H1 (cell line): ENCODE measurements around the gene PLEKHM1. TPM values are rescaled to one million over a fixed set of nuclear protein-coding genes. Genes with fewer than 3 reads are reported as not detected.

ENCODE experiments used
- CTCF ChIA-PET: fragments of 300-600 bp; sonication (Branson Sonifier 250); formaldehyde crosslinking; loops from one replicate; lab custom pipeline; 2021; ENCODE audit not compliant: partially characterized antibody; lab: Charles Lee
- POLR2A ChIA-PET: fragments of 300-600 bp; sonication (Branson Sonifier 250); formaldehyde crosslinking; loops from one replicate; lab custom pipeline; 2021; ENCODE audit warnings: inconsistent platforms; ENCODE audit not compliant: partially characterized antibody; lab: Charles Lee
- DNase-seq, 2 experiments: peaks; one replicate each; pipeline versions ENCODE4 v3.0.0 to v3.0.0-alpha.2; 2010 to 2022; ENCODE audit warnings: low spot score in 2 of 2, low read depth in 1 of 2, mixed read lengths in 1 of 2
- FAIRE-seq: peaks from 2 replicates; lab custom pipeline; 2011; peaks lifted over from hg19 to GRCh38; lab: Jason Lieb, UNC
- H2AFZ ChIP-seq: 2 replicates; pipeline ENCODE4 v1.8.1; 2012; ENCODE audit warnings: low read length, inconsistent platforms
- H2AK5ac ChIP-seq: 2 replicates; pipeline ENCODE4 v1.6.1; 2013; ENCODE audit warnings: low read depth, low read length
- H2BK120ac ChIP-seq: replicated peaks from 2 replicates; pipeline ENCODE3; 2013; ENCODE audit warnings: low read depth, low read length, inconsistent platforms
- H2BK12ac ChIP-seq: 2 replicates; pipeline ENCODE4 v1.6.1; 2013; ENCODE audit warnings: low read depth, low read length
- H2BK15ac ChIP-seq: 2 replicates; pipeline ENCODE4 v1.6.1; 2013; ENCODE audit warnings: low read length
- H2BK20ac ChIP-seq: 2 replicates; pipeline ENCODE4 v1.6.1; 2013; ENCODE audit warnings: low read length
- H2BK5ac ChIP-seq: 2 replicates; pipeline ENCODE4 v1.6.1; 2013; ENCODE audit warnings: low read depth, low read length
- H3K14ac ChIP-seq: 2 replicates; pipeline ENCODE4 v1.6.1; 2013; ENCODE audit warnings: inconsistent platforms; ENCODE audit not compliant: insufficient read length
- H3K18ac ChIP-seq: 2 replicates; pipeline ENCODE4 v1.6.1; 2013; ENCODE audit warnings: low read length; ENCODE audit errors: extremely low read depth
- H3K23ac ChIP-seq: 2 replicates; pipeline ENCODE4 v1.6.1; 2013; ENCODE audit warnings: inconsistent platforms; ENCODE audit not compliant: insufficient read length
- H3K23me2 ChIP-seq: 2 replicates; pipeline ENCODE4 v1.6.1; 2013; ENCODE audit warnings: low read depth, low read length
- H3K27ac ChIP-seq: 2 replicates; pipeline ENCODE4 v1.6.1; 2011; ENCODE audit warnings: low read depth, low read length, inconsistent platforms
- H3K27me3 ChIP-seq, 4 experiments: replicated peaks in 1 of 4; 1 replicate in 1 of 4; 2 replicates in 3 of 4; pipeline versions ENCODE4 v1.6.1 to v1.8.1; 2011 to 2013; ENCODE audit warnings: low read length in 3 of 4, mild to moderate bottlenecking in 3 of 4, inconsistent platforms in 2 of 4, mixed read lengths in 2 of 4, moderate library complexity in 1 of 4; ENCODE audit not compliant: control insufficient read depth in 3 of 4, insufficient read depth in 3 of 4; ENCODE audit errors: extremely low read depth in 1 of 4
- H3K36me3 ChIP-seq, 4 experiments: 2 replicates each; pipeline versions ENCODE4 v1.6.1 to v1.8.1; 2011 to 2013; ENCODE audit warnings: mild to moderate bottlenecking in 4 of 4, low read length in 3 of 4, moderate library complexity in 2 of 4, control low read depth in 1 of 4, inconsistent platforms in 1 of 4; ENCODE audit not compliant: insufficient read depth in 4 of 4, control insufficient read depth in 2 of 4
- H3K4ac ChIP-seq: replicated peaks from 2 replicates; pipeline ENCODE3; 2013; ENCODE audit warnings: low read length, low read depth, mixed read lengths, inconsistent platforms; ENCODE audit not compliant: insufficient read length
- H3K4me1 ChIP-seq, 4 experiments: replicated peaks in 1 of 4; 1 replicate in 1 of 4; 2 replicates in 3 of 4; pipeline versions ENCODE4 v1.6.1 to v1.8.1; 2011 to 2013; ENCODE audit warnings: low read length in 3 of 4, inconsistent platforms in 2 of 4, mixed read lengths in 1 of 4; ENCODE audit not compliant: insufficient read depth in 4 of 4, control insufficient read depth in 3 of 4
- H3K4me2 ChIP-seq, 2 experiments: 2 replicates each; pipeline versions ENCODE4 v1.6.1 to v1.8.1; 2011 to 2013; ENCODE audit warnings: low read depth in 2 of 2, low read length in 2 of 2, control low read depth in 1 of 2, inconsistent platforms in 1 of 2, mild to moderate bottlenecking in 1 of 2; ENCODE audit not compliant: insufficient read depth in 1 of 2
- H3K4me3 ChIP-seq, 4 experiments: fragments of 200-600, 300-600 bp in 1 of 4; sonication (generic), shearing (Covaris generic), sonication (Bioruptor Twin) in 1 of 4; 2 replicates each; pipeline versions ENCODE4 v1.5.1 to v1.8.1; 2011 to 2016; ENCODE audit warnings: low read length in 4 of 4, low read depth in 3 of 4, control low read depth in 2 of 4, inconsistent platforms in 2 of 4, mild to moderate bottlenecking in 2 of 4, mixed read lengths in 1 of 4, moderate library complexity in 1 of 4; ENCODE audit not compliant: insufficient read depth in 2 of 4; ENCODE audit errors: extremely low read depth in 1 of 4
- H3K56ac ChIP-seq: replicated peaks from 2 replicates; pipeline ENCODE3; 2013; ENCODE audit warnings: low read depth, mild to moderate bottlenecking, mixed read lengths, low read length, inconsistent platforms; ENCODE audit not compliant: insufficient read length
- H3K79me1 ChIP-seq: 2 replicates; pipeline ENCODE4 v1.6.1; 2013; ENCODE audit warnings: low read depth, low read length, control low read depth
- H3K79me2 ChIP-seq, 2 experiments: 2 replicates each; pipeline versions ENCODE4 v1.6.1 to v1.8.1; 2012 to 2013; ENCODE audit warnings: low read length in 2 of 2, mild to moderate bottlenecking in 2 of 2, inconsistent platforms in 1 of 2; ENCODE audit not compliant: insufficient read depth in 2 of 2, control insufficient read depth in 1 of 2
- H3K9ac ChIP-seq, 4 experiments: replicated peaks in 1 of 4; 1 replicate in 1 of 4; 2 replicates in 3 of 4; pipeline versions ENCODE4 v1.6.1 to v1.8.1; 2011 to 2013; ENCODE audit warnings: low read depth in 3 of 4, low read length in 3 of 4, control low read depth in 2 of 4, mild to moderate bottlenecking in 2 of 4, moderate library complexity in 2 of 4, inconsistent platforms in 1 of 4; ENCODE audit errors: extremely low read depth in 1 of 4
- H3K9me3 ChIP-seq, 2 experiments: 2 replicates each; pipeline versions ENCODE4 v1.6.1 to v1.8.1; 2012 to 2013; ENCODE audit warnings: mild to moderate bottlenecking in 2 of 2, moderate library complexity in 2 of 2, control low read depth in 1 of 2, inconsistent platforms in 1 of 2, low read depth in 1 of 2, low read length in 1 of 2, mixed read lengths in 1 of 2; ENCODE audit not compliant: insufficient read depth in 2 of 2
- H4K20me1 ChIP-seq, 2 experiments: replicated peaks in 1 of 2; 2 replicates each; pipeline versions ENCODE3 to v1.8.1; 2011 to 2013; ENCODE audit warnings: inconsistent platforms in 2 of 2, low read length in 2 of 2, mild to moderate bottlenecking in 1 of 2; ENCODE audit not compliant: insufficient read depth in 2 of 2, control insufficient read depth in 1 of 2
- H4K5ac ChIP-seq: 2 replicates; pipeline ENCODE4 v1.6.1; 2013; ENCODE audit warnings: low read length, low read depth, mixed read lengths, inconsistent platforms; ENCODE audit not compliant: insufficient read length
- H4K8ac ChIP-seq: 2 replicates; pipeline ENCODE4 v1.8.0; 2013; ENCODE audit warnings: mild to moderate bottlenecking, moderate library complexity, low read length, inconsistent platforms; ENCODE audit not compliant: insufficient read depth; ENCODE audit errors: extremely low read depth
- H4K91ac ChIP-seq: replicated peaks from 2 replicates; pipeline ENCODE3; 2013; ENCODE audit warnings: low read length, mixed read lengths, inconsistent platforms; ENCODE audit not compliant: insufficient read length
- ASH2L ChIP-seq: fragments of 200-600, 300-600 bp; sonication (generic); IDR thresholded peaks from one replicate; pipeline ENCODE4 v1.7.1; 2017; ENCODE audit warnings: low read length
- CBX5 ChIP-seq: fragments of 300-800, 300-1000 bp; sonication (generic); IDR thresholded peaks from 2 replicates; pipeline ENCODE4 v1.7.1; 2016; ENCODE audit warnings: antibody characterized with exemption, low read length, low read depth
- EZH2 ChIP-seq: fragments of 200-600 bp; sonication (generic); IDR thresholded peaks from 2 replicates; pipeline ENCODE4 v1.7.1; 2012; ENCODE audit warnings: low read depth, mild to moderate bottlenecking, moderate library complexity, low read length, inconsistent platforms; ENCODE audit not compliant: severe bottlenecking
- POLR2A ChIP-seq, 2 experiments: IDR thresholded peaks; 1 replicate in 1 of 2; 2 replicates in 1 of 2; pipeline ENCODE4 v1.6.1; 2011; ENCODE audit warnings: low read depth in 2 of 2, low read length in 2 of 2, mild to moderate bottlenecking in 2 of 2; ENCODE audit errors: control extremely low read depth in 1 of 2
- RBBP5 ChIP-seq: IDR thresholded peaks from 2 replicates; pipeline ENCODE4 v1.7.1; 2012; ENCODE audit warnings: low read depth, mild to moderate bottlenecking, inconsistent platforms, low read length, moderate library complexity, borderline replicate concordance
- SIRT6 ChIP-seq: IDR thresholded peaks from one replicate; pipeline ENCODE4 v1.7.1; 2012; ENCODE audit warnings: low read length, inconsistent platforms
- SRF ChIP-seq: IDR thresholded peaks from 2 replicates; pipeline ENCODE4 v1.6.1; 2011; ENCODE audit warnings: mild to moderate bottlenecking, low read depth, low read length, moderate library complexity
- SUZ12 ChIP-seq: fragments of 200-600 bp; sonication (generic); IDR thresholded peaks from 2 replicates; pipeline ENCODE4 v1.6.1; 2012; ENCODE audit warnings: mild to moderate bottlenecking, inconsistent platforms, low read length, moderate library complexity, mixed read lengths
- WGBS, 2 experiments: shearing (Covaris generic) in 1 of 2; methylation state at CpG; one replicate each; pipeline versions ENCODE4 v1.1.6 to v1.1.7; 2013 to 2015; ENCODE audit warnings: low lambda C conversion rate in 2 of 2, mixed read lengths in 2 of 2, inconsistent platforms in 1 of 2, low coverage in 1 of 2, missing lambda C conversion rate in 1 of 2; ENCODE audit not compliant: insufficient replicate concordance in 2 of 2, insufficient coverage in 1 of 2, insufficient read length in 1 of 2; ENCODE audit errors: extremely low coverage in 1 of 2, missing lambda C conversion rate in 1 of 2; 5-methylcytosine and 5-hydroxymethylcytosine counted together
- polyA plus RNA-seq, 7 experiments: library from polyadenylated mRNA; depleted of rRNA in 3 of 7; stranded (reverse) in 5 of 7; unstranded in 2 of 7; fragments of >200 nt in 5 of 7; fragments of 200-250 nt in 2 of 7; gene quantifications; 1 replicate in 5 of 7; 2 replicates in 1 of 7; 4 replicates in 1 of 7; pipeline versions ENCODE4 v1.2.1 to v1.2.3, GENCODE V29; 2011 to 2013; ENCODE audit warnings: missing spikeins in 2 of 7, mixed read lengths in 2 of 7
- total RNA-seq: library from RNA; stranded (reverse); fragmentation: NEBNext Ultra II Directional; extraction: Animal tissue kit (Norgen Biotek cat#: 25700); gene quantifications from 2 replicates; pipeline ENCODE4 v1.2.1, GENCODE V29; 2021
- TF ChIP-seq, protein P1 (sequence below), 3 experiments: IDR thresholded peaks; 1 replicate in 2 of 3; 2 replicates in 1 of 3; pipeline versions ENCODE4 v1.5.1 to v1.6.1; 2011; ENCODE audit warnings: low read length in 3 of 3, mild to moderate bottlenecking in 3 of 3, inconsistent platforms in 2 of 3, low read depth in 1 of 3, moderate library complexity in 1 of 3; ENCODE audit not compliant: insufficient read depth in 1 of 3; ENCODE audit errors: control extremely low read depth in 1 of 3

PLEKHM1 gene
- total and polyA plus RNA-seq, 2 of the 8 experiments (the other 6 are each of a cell fraction or from before 2014, with no cell fraction given), result 7.6 to 17.9 TPM

DNA sequence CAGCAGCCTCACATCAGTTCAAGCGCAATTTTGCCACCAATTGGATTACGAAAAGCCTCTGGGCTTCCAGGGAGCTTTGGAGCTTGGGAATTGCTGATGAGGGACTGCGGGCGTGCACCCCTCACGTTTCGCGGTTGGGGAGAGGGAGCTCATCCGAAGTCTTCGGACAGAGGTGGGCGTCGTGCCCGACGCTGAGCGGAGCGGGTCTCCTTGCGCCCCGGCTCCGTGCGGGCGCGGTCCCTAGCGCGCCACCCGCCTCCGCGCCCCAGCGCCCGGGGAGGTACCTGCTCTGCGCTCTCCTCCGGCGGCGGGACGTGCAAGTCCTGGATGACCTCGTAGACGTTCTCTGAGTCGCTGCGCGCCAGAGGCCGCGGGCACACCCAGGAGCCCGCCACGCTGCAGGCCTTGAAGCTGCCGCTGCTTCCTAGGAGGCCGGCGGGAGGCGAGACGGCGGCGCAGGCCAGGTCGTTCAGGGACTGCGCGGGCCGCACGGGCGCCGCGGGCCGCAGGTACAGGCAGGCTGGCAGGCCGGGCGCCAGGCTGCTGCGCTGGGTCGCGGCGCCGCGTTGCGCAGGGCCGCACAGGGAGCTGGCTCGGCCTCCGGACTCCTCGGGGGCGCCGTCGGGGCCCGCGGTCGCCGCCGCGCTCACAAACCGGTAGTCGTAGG is 61.0 kb downstream of the PLEKHM1 start:
- H3K4ac ChIP-seq, result no peak overlapping the region
- FAIRE-seq (no peak), DNase-seq (peak in 1 of 2 experiments; percentile 77)
- H3K4me3 ChIP-seq, result peak overlapping the region; percentile 22 to 65 (median 32)
- H2BK20ac ChIP-seq, result no peak overlapping the region
- H2AK5ac ChIP-seq, result no peak overlapping the region
- H3K18ac ChIP-seq, result peak overlapping the region; percentile 78
- no peak overlapping the region for H3K27ac ChIP-seq
- H3K9ac ChIP-seq, result no peak overlapping the region
- H3K36me3 ChIP-seq, result peaks cover 0 to 4% (median 0%) of the 10 kb centered on the region in 4 experiments; a peak in 1 of 8 replicates
- H3K23ac ChIP-seq, result no peak overlapping the region
- peaks cover 6 to 29% (median 17%) of the 10 kb centered on the region in 4 experiments for H3K4me1 ChIP-seq
- no peak overlapping the region for H2BK15ac ChIP-seq
- no peaks in the 10 kb centered on the region for H3K9me3 ChIP-seq
- H2BK12ac ChIP-seq, result peak overlapping the region; percentile 60; the same call in 1 of the 2 replicates
- H4K91ac ChIP-seq, result no peak overlapping the region
- H3K56ac ChIP-seq, result no peak overlapping the region
- H4K8ac ChIP-seq, result no peak overlapping the region
- no peak overlapping the region for H4K5ac ChIP-seq
- no peak overlapping the region for H3K14ac ChIP-seq
- H3K79me2 ChIP-seq, result no peaks in the 10 kb centered on the region
- H2BK5ac ChIP-seq, result no peak overlapping the region
- POLR2A ChIA-PET, result interaction anchor here (1.0 to 1.9 kb wide), 9 partner anchors 11 to 211 kb away, joined by 3 to 6 read pairs (median 3); partner anchors contain the start of gene MAP3K14
- H3K4me2 ChIP-seq, result peak overlapping the region; percentile 77 to 90
- H2AFZ ChIP-seq, result no peak overlapping the region
- no peaks in the 10 kb centered on the region for H3K79me1 ChIP-seq
- peaks cover 21 to 51% (median 44%) of the 10 kb centered on the region in 4 experiments for H3K27me3 ChIP-seq
- 2% methylated on average over 81 of the region's 82 CpGs; no CpG with 5 or more reads in 1 of the 2 experiments for WGBS, 2 experiments
- no peak overlapping the region for H2BK120ac ChIP-seq
- H3K23me2 ChIP-seq, result peaks cover 26% of the 10 kb centered on the region
- H4K20me1 ChIP-seq, result no peaks in the 10 kb centered on the region
- CTCF ChIA-PET, result interaction anchor here (0.8 to 12.6 kb wide), 9 partner anchors 11 to 280 kb away, joined by 3 to 331 read pairs (median 4); partner anchors contain the start of gene PLEKHM1
- TF ChIP-seq RBBP5 (0 out of 2 replicates have a peak, but pooled peaks have one; percentile 64), SIRT6 (no peak), ASH2L (peak; percentile 50), POLR2A (IDR thresholded peaks at IDR 0.05; ENCODE audit: control extremely low read depth in 1 of 2, low read depth in 2 of 2, low read length in 2 of 2) (no peak), SRF (no peak), SUZ12 (peak; percentile 83; the same call in 1 of the 2 replicates), EZH2 (peak; percentile 81), CBX5 (no peak)
- TF ChIP-seq, protein P1, sequence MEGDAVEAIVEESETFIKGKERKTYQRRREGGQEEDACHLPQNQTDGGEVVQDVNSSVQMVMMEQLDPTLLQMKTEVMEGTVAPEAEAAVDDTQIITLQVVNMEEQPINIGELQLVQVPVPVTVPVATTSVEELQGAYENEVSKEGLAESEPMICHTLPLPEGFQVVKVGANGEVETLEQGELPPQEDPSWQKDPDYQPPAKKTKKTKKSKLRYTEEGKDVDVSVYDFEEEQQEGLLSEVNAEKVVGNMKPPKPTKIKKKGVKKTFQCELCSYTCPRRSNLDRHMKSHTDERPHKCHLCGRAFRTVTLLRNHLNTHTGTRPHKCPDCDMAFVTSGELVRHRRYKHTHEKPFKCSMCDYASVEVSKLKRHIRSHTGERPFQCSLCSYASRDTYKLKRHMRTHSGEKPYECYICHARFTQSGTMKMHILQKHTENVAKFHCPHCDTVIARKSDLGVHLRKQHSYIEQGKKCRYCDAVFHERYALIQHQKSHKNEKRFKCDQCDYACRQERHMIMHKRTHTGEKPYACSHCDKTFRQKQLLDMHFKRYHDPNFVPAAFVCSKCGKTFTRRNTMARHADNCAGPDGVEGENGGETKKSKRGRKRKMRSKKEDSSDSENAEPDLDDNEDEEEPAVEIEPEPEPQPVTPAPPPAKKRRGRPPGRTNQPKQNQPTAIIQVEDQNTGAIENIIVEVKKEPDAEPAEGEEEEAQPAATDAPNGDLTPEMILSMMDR (IDR thresholded peaks at IDR 0.05; ENCODE audit: control extremely low read depth in 1 of 3, insufficient read depth in 1 of 3, low read depth in 1 of 3, low read length in 3 of 3), result 0 out of 4 replicates have a peak, but pooled peaks of 1 of the 3 experiments have one; percentile 1
